Panc1 (cell line): ENCODE data around the gene NRBF2.

Experiments
- CTCF ChIP-seq: fragments of 450-650 bp; IDR thresholded peaks from 2 replicates; pipeline ENCODE4 v1.5.1; 2017; ENCODE audit warnings: mild to moderate bottlenecking
- POLR2AphosphoS5 ChIP-seq: IDR thresholded peaks from 2 replicates; pipeline ENCODE4 v1.6.1; 2012; ENCODE audit warnings: mild to moderate bottlenecking, low read depth, low read length, moderate library complexity
- REST ChIP-seq, 2 experiments: IDR thresholded peaks; 2 replicates each; pipeline ENCODE4 v1.6.1; 2011 to 2012; ENCODE audit warnings: low read depth in 2 of 2, control low read depth in 1 of 2, low read length in 1 of 2, mild to moderate bottlenecking in 1 of 2, moderate library complexity in 1 of 2; ENCODE audit not compliant: insufficient read depth in 1 of 2
- SIN3A ChIP-seq: IDR thresholded peaks from 2 replicates; pipeline ENCODE4 v1.6.1; 2012; ENCODE audit warnings: low read depth, mild to moderate bottlenecking, low read length, moderate library complexity, borderline replicate concordance; ENCODE audit not compliant: insufficient read depth
- TCF7L2 ChIP-seq: IDR thresholded peaks from 2 replicates; pipeline ENCODE4 v1.6.1; 2011; ENCODE audit warnings: mild to moderate bottlenecking, low read depth, low read length, inconsistent platforms

GRCh38 chr10:63110940-63111339, 22.2 kb upstream of the NRBF2 start:
- TF ChIP-seq CTCF (no peak), POLR2AphosphoS5 (no peak), REST (IDR thresholded peaks at IDR 0.05; ENCODE audit: insufficient read depth in 1 of 2, low read depth in 2 of 2, low read length in 1 of 2) (no peak), TCF7L2 (no peak), SIN3A (no peak)
